ENCODE data around the gene CLTB.
"Not testable (repeated sequence)": the region's sequence is repeated elsewhere in the genome, so short reads cannot be mapped to it uniquely, and the experiment has no call there.

CLTB gene

GRCh38 chr5:176450077-176450476, 33.7 kb upstream of the CLTB start:
- TF ChIP-seq CTCF (IDR thresholded peaks at IDR 0.05; ENCODE audit: control extremely low read depth, extremely low read depth, low read depth, missing control alignments), result no peak
- no peak for DNase-seq (ENCODE audit: extremely low spot score)
- POLR2A ChIA-PET, result no interaction called here
- CTCF ChIA-PET, result interaction anchor here (1.3 to 6.0 kb wide), 2 partner anchors 12 to 33 kb away, joined by 5 to 47 read pairs; no protein-coding TSS in a partner anchor

GRCh38 chr5:176447978-176448608, 31.8 kb upstream of the CLTB start, which contains the start of gene FAF2:
FAF2 (plus strand) TSS chr5:176448385; CDS start chr5:176448408, 23 bp downstream.
- peak; percentile 89 for TF ChIP-seq CTCF (IDR thresholded peaks at IDR 0.05; ENCODE audit: control extremely low read depth, extremely low read depth, low read depth, missing control alignments)
- peak; percentile 99 for DNase-seq (ENCODE audit: extremely low spot score)
- CTCF ChIA-PET, result interaction anchor here (0.6 to 6.0 kb wide), 38 partner anchors 9 to 718 kb away, joined by 3 to 47 read pairs (median 5); partner anchors contain the start of genes CLTB and RNF44
- POLR2A ChIA-PET, result interaction anchor here (0.6 to 1.4 kb wide), 2 partner anchors 90 to 95 kb away, joined by 7 to 9 read pairs; partner anchors contain the start of gene RNF44

- CTCF ChIA-PET, result interaction anchor here (0.6 to 6.0 kb wide), 31 partner anchors 9 to 718 kb away, joined by 3 to 47 read pairs (median 5); partner anchors contain the start of gene CLTB
- POLR2A ChIA-PET, result interaction anchor here (1.4 kb wide), 1 partner anchor 90 kb away, joined by 9 read pairs; the partner anchor contains the start of gene RNF44
- no peak for TF ChIP-seq CTCF (IDR thresholded peaks at IDR 0.05; ENCODE audit: control extremely low read depth, extremely low read depth, low read depth, missing control alignments)
- no peak for DNase-seq (ENCODE audit: extremely low spot score)
Measured at GRCh38 chr5:176447591-176447977, 31.2 kb upstream of the CLTB start.

GRCh38 chr5:176446884-176447590, 30.7 kb upstream of the CLTB start:
- ChIA-PET POLR2A (interaction anchor here (1.4 kb wide), 1 partner anchor 91 kb away, joined by 9 read pairs; the partner anchor contains the start of gene RNF44), CTCF (interaction anchor here (0.6 to 6.0 kb wide), 32 partner anchors 8 to 717 kb away, joined by 3 to 47 read pairs (median 5); partner anchors contain the start of gene CLTB)
- DNase-seq (ENCODE audit: extremely low spot score), result peak; percentile 26
- TF ChIP-seq CTCF (IDR thresholded peaks at IDR 0.05; ENCODE audit: control extremely low read depth, extremely low read depth, low read depth, missing control alignments), result no peak

GRCh38 chr5:176446028-176446665, 29.8 kb upstream of the CLTB start:
- POLR2A ChIA-PET, result interaction anchor here (0.5 kb wide), 1 partner anchor 97 kb away, joined by 4 read pairs; no protein-coding TSS in a partner anchor
- DNase-seq (ENCODE audit: extremely low spot score), result no peak
- CTCF ChIA-PET, result interaction anchor here (0.9 to 3.7 kb wide), 6 partner anchors 21 to 127 kb away, joined by 3 to 33 read pairs (median 6); partner anchors contain the start of gene CLTB
- TF ChIP-seq CTCF (IDR thresholded peaks at IDR 0.05; ENCODE audit: control extremely low read depth, extremely low read depth, low read depth, missing control alignments), result no peak

- DNase-seq (ENCODE audit: extremely low spot score), result no peak
- CTCF ChIA-PET, result no interaction called here
- POLR2A ChIA-PET, result interaction anchor here (0.6 kb wide), 1 partner anchor 29 kb away, joined by 3 read pairs; no protein-coding TSS in a partner anchor
- no peak for TF ChIP-seq CTCF (IDR thresholded peaks at IDR 0.05; ENCODE audit: control extremely low read depth, extremely low read depth, low read depth, missing control alignments)
Measured at GRCh38 chr5:176444742-176445141, 28.4 kb upstream of the CLTB start.

- POLR2A ChIA-PET; DNase-seq (ENCODE audit: extremely low spot score): not testable (repeated sequence)
- CTCF ChIA-PET, result interaction anchor here (1.7 kb wide), 1 partner anchor 25 kb away, joined by 3 read pairs; no protein-coding TSS in a partner anchor
Measured at GRCh38 chr5:176442911-176443310, 26.6 kb upstream of the CLTB start.
